B cell (primary cell): Measurements from ENCODE around the gene NT5DC2. TPM values are rescaled to one million over a fixed set of nuclear protein-coding genes. Genes with fewer than 3 reads are reported as not detected.

Source experiments
- ATAC-seq: fragments of 200-7000 bp; cut with Tn5 transposase; one replicate; pipeline ENCODE4 v1.10.0; 2021; ENCODE audit warnings: low read depth, mild to moderate bottlenecking, moderate number of reproducible peaks, moderate library complexity
- CTCF ChIA-PET: fragments of 350-600 bp; sonication (Branson Sonifier 250); formaldehyde crosslinking; loops from one replicate; lab custom pipeline; 2021; ENCODE audit warnings: antibody characterized with exemption, inconsistent platforms; lab: Charles Lee
- POLR2A ChIA-PET: fragments of 350-600 bp; sonication (Branson Sonifier 250); formaldehyde crosslinking; loops from one replicate; lab custom pipeline; 2021; ENCODE audit warnings: antibody characterized with exemption; lab: Charles Lee
- DNase-seq: peaks from one replicate; pipeline ENCODE4 v3.0.0; 2013
- H2AFZ ChIP-seq: 2 replicates; pipeline ENCODE4 v1.6.1; 2012; ENCODE audit warnings: mild to moderate bottlenecking, low read depth, low read length; ENCODE audit not compliant: insufficient read depth, poor library complexity, severe bottlenecking
- H3K27ac ChIP-seq, 2 donors: 1 replicate in 1 of 2; 2 replicates in 1 of 2; pipeline ENCODE4 v1.5.1; 2012 to 2013; ENCODE audit warnings: low read length in 2 of 2, mild to moderate bottlenecking in 2 of 2, moderate library complexity in 1 of 2
- H3K27me3 ChIP-seq, 4 experiments: fragments of 200-600 bp in 1 of 4; sonication (generic) in 1 of 4; replicated peaks in 1 of 4; 1 replicate in 2 of 4; 2 replicates in 2 of 4; pipeline versions ENCODE4 v1.6.1 to v1.7.0; 2013 to 2016; ENCODE audit warnings: low read length in 3 of 4, mild to moderate bottlenecking in 2 of 4, mixed read lengths in 1 of 4, moderate library complexity in 1 of 4; ENCODE audit not compliant: insufficient read depth in 4 of 4, control insufficient read depth in 3 of 4; ENCODE audit errors: control extremely low read depth in 1 of 4
- H3K36me3 ChIP-seq, 2 experiments: replicated peaks in 1 of 2; 1 replicate in 1 of 2; 2 replicates in 1 of 2; pipeline versions ENCODE4 v1.6.1 to v1.7.1; 2013; ENCODE audit warnings: low read length in 1 of 2; ENCODE audit not compliant: insufficient read depth in 2 of 2, control insufficient read depth in 1 of 2; ENCODE audit errors: control extremely low read depth in 1 of 2, extremely low read depth in 1 of 2
- H3K4me1 ChIP-seq, 2 donors: fragments of 200-600 bp in 1 of 2; sonication (generic) in 1 of 2; 1 replicate in 1 of 2; 2 replicates in 1 of 2; pipeline versions ENCODE4 v1.5.1 to v1.6.1; 2013 to 2017; ENCODE audit warnings: low read length in 2 of 2; ENCODE audit not compliant: control insufficient read depth in 2 of 2, insufficient read depth in 2 of 2
- H3K4me2 ChIP-seq: replicated peaks from 2 replicates; pipeline ENCODE3; 2012; ENCODE audit warnings: mild to moderate bottlenecking, low read depth, low read length; ENCODE audit not compliant: poor library complexity, severe bottlenecking
- H3K4me3 ChIP-seq, 5 experiments: fragments of 200-600 bp in 1 of 5; sonication (generic) in 1 of 5; 1 replicate in 3 of 5; 2 replicates in 2 of 5; pipeline versions ENCODE4 v1.5.1 to v1.7.0; 2011 to 2016; ENCODE audit warnings: low read length in 4 of 5, mild to moderate bottlenecking in 4 of 5, low read depth in 2 of 5, control low read depth in 1 of 5, moderate library complexity in 1 of 5; ENCODE audit not compliant: insufficient read depth in 1 of 5; ENCODE audit errors: control extremely low read depth in 1 of 5, extremely low read depth in 1 of 5
- H3K79me2 ChIP-seq: fragments of 200-600 bp; sonication (generic); one replicate; pipeline ENCODE4 v1.6.0; 2016; ENCODE audit warnings: low read length; ENCODE audit not compliant: control insufficient read depth, insufficient read depth
- H3K9ac ChIP-seq: fragments of 200-600 bp; sonication (generic); 2 replicates; pipeline ENCODE4 v1.6.1; 2017; ENCODE audit warnings: mild to moderate bottlenecking, low read length, moderate library complexity
- H3K9me3 ChIP-seq, 3 donors: one replicate each; pipeline versions ENCODE4 v1.6.1 to v1.7.1; 2013; ENCODE audit warnings: low read length in 2 of 3; ENCODE audit not compliant: control insufficient read depth in 2 of 3, insufficient read depth in 1 of 3; ENCODE audit errors: control extremely low read depth in 1 of 3
- H4K20me1 ChIP-seq: 2 replicates; pipeline ENCODE4 v1.6.0; 2012; ENCODE audit warnings: mild to moderate bottlenecking, low read length; ENCODE audit not compliant: insufficient read depth, control insufficient read depth, poor library complexity, severe bottlenecking
- H3K27ac Mint-ChIP-seq: one replicate; pipeline ENCODE4 v1.8.0; 2021; ENCODE audit warnings: mixed read lengths
- H3K27me3 Mint-ChIP-seq: one replicate; pipeline ENCODE4 v1.8.0; 2021; ENCODE audit warnings: mixed read lengths
- H3K4me1 Mint-ChIP-seq: one replicate; pipeline ENCODE4 v1.8.0; 2021; ENCODE audit warnings: mixed read lengths
- H3K4me3 Mint-ChIP-seq: one replicate; pipeline ENCODE4 v1.8.0; 2021; ENCODE audit warnings: mixed read lengths
- H3K9me3 Mint-ChIP-seq: one replicate; pipeline ENCODE4 v1.8.0; 2022; ENCODE audit warnings: mixed read lengths; ENCODE audit not compliant: insufficient read depth
- EZH2 ChIP-seq: IDR thresholded peaks from 2 replicates; pipeline ENCODE4 v1.6.1; 2012; ENCODE audit warnings: borderline replicate concordance, low read depth, mild to moderate bottlenecking, moderate library complexity, low read length; ENCODE audit not compliant: insufficient read depth, poor library complexity, severe bottlenecking
- WGBS: methylation state at CpG from one replicate; pipeline ENCODE4 v1.1.5; 2013; ENCODE audit warnings: missing lambda C conversion rate; ENCODE audit not compliant: insufficient coverage; 5-methylcytosine and 5-hydroxymethylcytosine counted together
- intact Hi-C: fragments of 100-400 bp; cut with micrococcal nuclease; formaldehyde crosslinking; loops from one replicate; pipeline ENCODE4 v1.10.0; 2022
- polyA plus RNA-seq: library from polyadenylated mRNA; depleted of rRNA; stranded (reverse); fragments of >200 nt; gene quantifications from 2 replicates; pipeline ENCODE4 v1.2.3, GENCODE V29; 2012
- total RNA-seq, 2 donors: library from RNA; stranded (reverse); fragments of 120-200 nt in 1 of 2; gene quantifications; 1 replicate in 1 of 2; 2 replicates in 1 of 2; pipeline versions ENCODE4 v1.2.3 to v1.2.4, GENCODE V29; 2013 to 2022
- TF ChIP-seq, protein P1 (sequence below): fragments of 200-600 bp; IDR thresholded peaks from one replicate; pipeline ENCODE4 v1.8.0; 2022; ENCODE audit warnings: antibody characterized with exemption, mild to moderate bottlenecking

The NT5DC2 gene
- total and polyA plus RNA-seq, 2 donors (not counting 1 experiment from before 2014, with no cell fraction given): 11.2 to 11.9 TPM

DNA sequence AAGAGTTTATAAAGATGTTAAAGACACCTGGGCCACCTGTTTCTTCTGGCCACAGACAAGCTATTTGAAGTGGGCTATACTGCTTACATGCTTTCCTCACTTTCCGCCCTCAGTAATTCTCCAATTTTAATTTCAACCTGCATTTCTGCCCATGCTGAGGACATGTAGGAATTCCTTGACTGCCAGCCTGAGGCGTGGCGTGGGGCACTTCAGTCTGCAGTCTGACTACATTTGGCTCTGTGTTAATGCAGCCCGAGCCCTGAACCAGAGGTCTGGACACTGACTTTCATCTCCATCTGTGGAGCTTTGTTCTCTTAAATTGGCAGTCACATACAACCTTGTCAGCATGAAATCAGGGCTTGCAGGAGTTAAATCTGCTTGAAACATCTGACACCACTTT is 11.3 kb upstream of the NT5DC2 start:
- Mint-ChIP-seq H3K4me1 (peaks cover 2% of the 10 kb centered on the region), H3K4me3 (no peak overlapping the region), H3K9me3 (no peaks in the 10 kb centered on the region), H3K27me3 (no peaks in the 10 kb centered on the region), H3K27ac (no peak overlapping the region)
- H3K9ac ChIP-seq: no peak overlapping the region
- no peaks in the 10 kb centered on the region for H4K20me1 ChIP-seq
- H3K4me1 ChIP-seq: no peaks in the 10 kb centered on the region
- H2AFZ ChIP-seq: no peak overlapping the region
- no peak overlapping the region for H3K27ac ChIP-seq
- CTCF ChIA-PET: interaction anchor here (0.7 kb wide), 1 partner anchor 27 kb away, joined by 3 read pairs; no protein-coding TSS in a partner anchor
- H3K79me2 ChIP-seq: peaks cover 13% of the 10 kb centered on the region
- POLR2A ChIA-PET: interaction anchor here (0.7 kb wide), 1 partner anchor 208 kb away, joined by 3 read pairs; no protein-coding TSS in a partner anchor
- TF ChIP-seq, protein P1, sequence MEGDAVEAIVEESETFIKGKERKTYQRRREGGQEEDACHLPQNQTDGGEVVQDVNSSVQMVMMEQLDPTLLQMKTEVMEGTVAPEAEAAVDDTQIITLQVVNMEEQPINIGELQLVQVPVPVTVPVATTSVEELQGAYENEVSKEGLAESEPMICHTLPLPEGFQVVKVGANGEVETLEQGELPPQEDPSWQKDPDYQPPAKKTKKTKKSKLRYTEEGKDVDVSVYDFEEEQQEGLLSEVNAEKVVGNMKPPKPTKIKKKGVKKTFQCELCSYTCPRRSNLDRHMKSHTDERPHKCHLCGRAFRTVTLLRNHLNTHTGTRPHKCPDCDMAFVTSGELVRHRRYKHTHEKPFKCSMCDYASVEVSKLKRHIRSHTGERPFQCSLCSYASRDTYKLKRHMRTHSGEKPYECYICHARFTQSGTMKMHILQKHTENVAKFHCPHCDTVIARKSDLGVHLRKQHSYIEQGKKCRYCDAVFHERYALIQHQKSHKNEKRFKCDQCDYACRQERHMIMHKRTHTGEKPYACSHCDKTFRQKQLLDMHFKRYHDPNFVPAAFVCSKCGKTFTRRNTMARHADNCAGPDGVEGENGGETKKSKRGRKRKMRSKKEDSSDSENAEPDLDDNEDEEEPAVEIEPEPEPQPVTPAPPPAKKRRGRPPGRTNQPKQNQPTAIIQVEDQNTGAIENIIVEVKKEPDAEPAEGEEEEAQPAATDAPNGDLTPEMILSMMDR: no peak
- no peak for TF ChIP-seq EZH2
- ATAC-seq (no peak), DNase-seq (no peak)
- intact Hi-C loops: no loop called here
- no peaks in the 10 kb centered on the region for H3K9me3 ChIP-seq
- H3K4me2 ChIP-seq: no peak overlapping the region
- no peak overlapping the region for H3K4me3 ChIP-seq
- H3K36me3 ChIP-seq: peaks cover 4 to 10% of the 10 kb centered on the region in 2 experiments
- no peaks in the 10 kb centered on the region for H3K27me3 ChIP-seq
- WGBS: 94% methylated on average over 4 of the region's 4 CpGs

DNA sequence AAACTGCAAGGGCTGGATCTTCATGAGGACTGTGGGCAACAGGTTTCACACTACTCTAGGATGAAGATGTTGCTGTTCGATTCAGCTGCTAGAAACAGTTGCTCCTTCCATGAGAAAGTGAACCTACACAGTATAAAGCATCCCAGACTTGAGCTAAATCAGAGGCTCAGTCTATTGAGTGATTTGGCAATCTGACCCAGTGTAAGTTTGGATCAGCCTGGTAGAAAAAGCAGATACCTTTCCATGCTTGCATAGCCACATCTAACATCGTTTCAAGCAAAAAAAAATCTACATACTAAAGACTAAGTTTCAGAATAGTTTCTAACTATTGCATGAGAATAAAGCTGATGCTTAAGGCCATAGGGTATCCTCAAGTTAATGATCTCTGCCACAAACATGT is 7.4 kb upstream of the NT5DC2 start:
- ATAC-seq: no peak

More for the DNA sequence above, 7.4 kb upstream of the NT5DC2 start:
- H4K20me1 ChIP-seq: no peaks in the 10 kb centered on the region
- H3K9ac ChIP-seq: no peak overlapping the region
- H3K27me3 Mint-ChIP-seq: no peaks in the 10 kb centered on the region
- POLR2A ChIA-PET: no interaction called here
- intact Hi-C loops: no loop called here
- peaks cover 0 to under 1% of the 10 kb centered on the region in 2 experiments for H3K36me3 ChIP-seq
- no peaks in the 10 kb centered on the region for H3K9me3 ChIP-seq
- no peak overlapping the region for H3K4me2 ChIP-seq
- TF ChIP-seq, protein P1: no peak
- no peak for TF ChIP-seq EZH2
- H2AFZ ChIP-seq: no peak overlapping the region
- H3K27me3 ChIP-seq: no peaks in the 10 kb centered on the region
- H3K9me3 Mint-ChIP-seq: no peaks in the 10 kb centered on the region
- H3K4me1 Mint-ChIP-seq: peaks cover 32% of the 10 kb centered on the region
- no peak overlapping the region for H3K4me3 Mint-ChIP-seq
- no peak overlapping the region for H3K4me3 ChIP-seq
- no CpG with 5 or more reads among the region's 2 CpGs for WGBS
- CTCF ChIA-PET: interaction anchor here (1.3 kb wide), 1 partner anchor 12 kb away, joined by 3 read pairs; no protein-coding TSS in a partner anchor
- H3K27ac ChIP-seq: no peak overlapping the region
- H3K4me1 ChIP-seq: peaks cover 21 to 24% of the 10 kb centered on the region in 2 donors
- H3K27ac Mint-ChIP-seq: no peak overlapping the region
- no peak for DNase-seq
- peaks cover 37% of the 10 kb centered on the region for H3K79me2 ChIP-seq
